ENCODE data around the gene IFT57. TPM values are rescaled to one million over a fixed set of nuclear protein-coding genes. Genes with fewer than 3 reads are reported as not detected.

IFT57 gene
- polyA plus RNA-seq, 1 of the 3 experiments (the other 2 are of a cell fraction): 81.6 TPM

DNA sequence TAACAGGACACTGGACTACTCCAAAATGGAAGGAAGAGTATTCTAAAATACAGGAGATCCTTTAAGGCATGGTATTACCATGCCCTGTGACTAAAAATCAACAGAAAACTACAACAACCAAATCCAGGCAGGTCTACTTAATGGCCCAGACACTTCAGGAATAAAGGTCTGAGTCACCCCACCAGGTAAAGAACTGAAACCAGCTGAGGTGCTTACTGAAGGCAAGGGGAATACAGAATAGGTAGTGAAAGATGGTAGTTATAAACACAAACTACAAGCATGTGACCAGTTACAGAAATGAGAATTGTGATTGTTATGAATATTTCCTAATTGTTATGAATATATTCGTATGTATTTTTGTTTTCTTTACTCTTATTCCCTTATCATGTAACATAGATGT, 13.4 kb downstream of the IFT57 start:
- POLR2A ChIA-PET: no interaction called here

DNA sequence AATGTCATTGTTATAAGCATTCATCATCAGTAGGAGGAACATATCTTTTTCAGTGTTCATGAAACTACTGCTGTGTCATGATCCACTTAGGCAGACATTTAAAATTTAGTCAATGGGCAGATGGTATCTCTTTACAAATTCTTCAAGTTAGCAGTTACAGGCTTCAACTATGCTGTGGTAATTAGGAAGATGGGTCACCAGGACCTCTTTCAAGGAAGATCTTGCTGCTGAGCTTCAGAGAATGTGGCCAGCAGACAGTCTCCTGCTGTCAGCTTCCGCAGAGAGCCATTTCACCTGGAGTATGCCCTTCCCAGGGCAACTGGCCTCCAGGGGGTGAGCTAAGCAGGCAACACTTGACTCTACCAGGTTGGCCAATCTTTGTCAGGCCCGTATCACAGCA, 19.4 kb downstream of the IFT57 start:
- Histone ChIP-seq H3K4me1 (ENCODE audit: control insufficient read depth in 1 of 2, insufficient read depth in 2 of 2, low read depth in 1 of 2, low read length in 1 of 2) (no peaks in the 10 kb centered on the region), H3K9ac (no peak overlapping the region), H3K9me3 (no peaks in the 10 kb centered on the region), H3K27me3 (ENCODE audit: insufficient read depth) (no peaks in the 10 kb centered on the region), H3F3A (replicated peaks; ENCODE audit: insufficient read depth) (no peaks in the 10 kb centered on the region), H3K79me2 (ENCODE audit: insufficient read depth) (no peaks in the 10 kb centered on the region), H4K20me1 (ENCODE audit: insufficient read depth) (no peaks in the 10 kb centered on the region), H3K36me3 (replicated peaks in 1 of 2; ENCODE audit: control insufficient read depth in 1 of 2, insufficient read depth in 2 of 2, low read length in 1 of 2) (peaks cover 23 to 33% of the 10 kb centered on the region in 2 experiments), H3K4me2 (no peak overlapping the region), H3K27ac (ENCODE audit: low read depth in 2 of 2, low read length in 1 of 2) (no peak overlapping the region), H2AFZ (ENCODE audit: low read depth) (no peak overlapping the region), H3K9me2 (no peaks in the 10 kb centered on the region), H3K4me3 (ENCODE audit: low read depth in 2 of 2, low read length in 1 of 2) (no peak overlapping the region)
- DNase-seq: no peak
- CTCF ChIA-PET: no interaction called here
- POLR2A ChIA-PET: no interaction called here
- 88% methylated on average over 1 of the region's 2 CpGs for WGBS (ENCODE audit: low lambda C conversion rate)
- TF ChIP-seq YY1 (IDR thresholded peaks at IDR 0.05; ENCODE audit: low read depth) (no peak), FOSL2 (IDR thresholded peaks at IDR 0.05; ENCODE audit: borderline replicate concordance, low read depth) (no peak), RCOR1 (IDR thresholded peaks at IDR 0.05; ENCODE audit: low read length) (no peak), TEAD4 (IDR thresholded peaks at IDR 0.05; ENCODE audit: borderline replicate concordance, insufficient read depth) (no peak), FOXJ3 (CRISPR knock-in tag; IDR thresholded peaks at IDR 0.05) (no peak), SMC3 (IDR thresholded peaks at IDR 0.05; ENCODE audit: low read depth, low read length) (no peak), TCF12 (IDR thresholded peaks at IDR 0.05) (no peak), CHD2 (IDR thresholded peaks at IDR 0.05; ENCODE audit: low read length, partially characterized antibody) (no peak), RXRA (IDR thresholded peaks at IDR 0.05; ENCODE audit: borderline replicate concordance, low read depth) (no peak), NFIC (IDR thresholded peaks at IDR 0.05; ENCODE audit: borderline replicate concordance) (no peak), NRF1 (IDR thresholded peaks at IDR 0.05; ENCODE audit: low read depth, low read length) (no peak)
- TF ChIP-seq, protein P1, sequence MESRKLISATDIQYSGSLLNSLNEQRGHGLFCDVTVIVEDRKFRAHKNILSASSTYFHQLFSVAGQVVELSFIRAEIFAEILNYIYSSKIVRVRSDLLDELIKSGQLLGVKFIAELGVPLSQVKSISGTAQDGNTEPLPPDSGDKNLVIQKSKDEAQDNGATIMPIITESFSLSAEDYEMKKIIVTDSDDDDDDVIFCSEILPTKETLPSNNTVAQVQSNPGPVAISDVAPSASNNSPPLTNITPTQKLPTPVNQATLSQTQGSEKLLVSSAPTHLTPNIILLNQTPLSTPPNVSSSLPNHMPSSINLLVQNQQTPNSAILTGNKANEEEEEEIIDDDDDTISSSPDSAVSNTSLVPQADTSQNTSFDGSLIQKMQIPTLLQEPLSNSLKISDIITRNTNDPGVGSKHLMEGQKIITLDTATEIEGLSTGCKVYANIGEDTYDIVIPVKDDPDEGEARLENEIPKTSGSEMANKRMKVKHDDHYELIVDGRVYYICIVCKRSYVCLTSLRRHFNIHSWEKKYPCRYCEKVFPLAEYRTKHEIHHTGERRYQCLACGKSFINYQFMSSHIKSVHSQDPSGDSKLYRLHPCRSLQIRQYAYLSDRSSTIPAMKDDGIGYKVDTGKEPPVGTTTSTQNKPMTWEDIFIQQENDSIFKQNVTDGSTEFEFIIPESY (IDR thresholded peaks at IDR 0.05; ENCODE audit: borderline replicate concordance, low read depth): no peak
- TF ChIP-seq, protein P2, sequence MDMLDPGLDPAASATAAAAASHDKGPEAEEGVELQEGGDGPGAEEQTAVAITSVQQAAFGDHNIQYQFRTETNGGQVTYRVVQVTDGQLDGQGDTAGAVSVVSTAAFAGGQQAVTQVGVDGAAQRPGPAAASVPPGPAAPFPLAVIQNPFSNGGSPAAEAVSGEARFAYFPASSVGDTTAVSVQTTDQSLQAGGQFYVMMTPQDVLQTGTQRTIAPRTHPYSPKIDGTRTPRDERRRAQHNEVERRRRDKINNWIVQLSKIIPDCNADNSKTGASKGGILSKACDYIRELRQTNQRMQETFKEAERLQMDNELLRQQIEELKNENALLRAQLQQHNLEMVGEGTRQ (IDR thresholded peaks at IDR 0.05; ENCODE audit: borderline replicate concordance, low read depth, low read length): no peak
- TF ChIP-seq, protein P3, sequence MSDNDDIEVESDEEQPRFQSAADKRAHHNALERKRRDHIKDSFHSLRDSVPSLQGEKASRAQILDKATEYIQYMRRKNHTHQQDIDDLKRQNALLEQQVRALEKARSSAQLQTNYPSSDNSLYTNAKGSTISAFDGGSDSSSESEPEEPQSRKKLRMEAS (IDR thresholded peaks at IDR 0.05; ENCODE audit: low read depth): no peak
- TF ChIP-seq, protein P4, sequence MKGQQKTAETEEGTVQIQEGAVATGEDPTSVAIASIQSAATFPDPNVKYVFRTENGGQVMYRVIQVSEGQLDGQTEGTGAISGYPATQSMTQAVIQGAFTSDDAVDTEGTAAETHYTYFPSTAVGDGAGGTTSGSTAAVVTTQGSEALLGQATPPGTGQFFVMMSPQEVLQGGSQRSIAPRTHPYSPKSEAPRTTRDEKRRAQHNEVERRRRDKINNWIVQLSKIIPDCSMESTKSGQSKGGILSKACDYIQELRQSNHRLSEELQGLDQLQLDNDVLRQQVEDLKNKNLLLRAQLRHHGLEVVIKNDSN (IDR thresholded peaks at IDR 0.05; ENCODE audit: borderline replicate concordance, low read depth): no peak

More for the DNA sequence above, 13.4 kb downstream of the IFT57 start:
- no peak overlapping the region for H2AFZ ChIP-seq (ENCODE audit: low read depth)
- no peaks in the 10 kb centered on the region for H4K20me1 ChIP-seq (ENCODE audit: insufficient read depth)
- no peak overlapping the region for H3K27ac ChIP-seq (ENCODE audit: low read depth in 2 of 2, low read length in 1 of 2)
- no peak overlapping the region for H3K4me2 ChIP-seq
- no peak overlapping the region for H3K4me3 ChIP-seq (ENCODE audit: low read depth in 2 of 2, low read length in 1 of 2)
- no peaks in the 10 kb centered on the region for H3K9me2 ChIP-seq
- no peaks in the 10 kb centered on the region for H3F3A ChIP-seq (replicated peaks; ENCODE audit: insufficient read depth)
- TF ChIP-seq RXRA (IDR thresholded peaks at IDR 0.05; ENCODE audit: borderline replicate concordance, low read depth) (no peak), TAF1 (IDR thresholded peaks at IDR 0.05; ENCODE audit: borderline replicate concordance, low read depth, low read length) (no peak), ELF1 (IDR thresholded peaks at IDR 0.05) (no peak), TCF12 (IDR thresholded peaks at IDR 0.05) (no peak), EZH2phosphoT487 (IDR thresholded peaks at IDR 0.05; ENCODE audit: borderline replicate concordance, low read depth) (no peak), CHD2 (IDR thresholded peaks at IDR 0.05; ENCODE audit: low read length, partially characterized antibody) (no peak), YY1 (IDR thresholded peaks at IDR 0.05; ENCODE audit: low read depth) (no peak), MEF2A (IDR thresholded peaks at IDR 0.05; ENCODE audit: borderline replicate concordance, low read depth) (no peak), SMC3 (IDR thresholded peaks at IDR 0.05; ENCODE audit: low read depth, low read length) (no peak), RFX5 (IDR thresholded peaks at IDR 0.05; ENCODE audit: low read length) (no peak), RCOR1 (IDR thresholded peaks at IDR 0.05; ENCODE audit: low read length) (no peak), SIN3A (IDR thresholded peaks at IDR 0.05; ENCODE audit: borderline replicate concordance, low read depth, low read length) (no peak), EP300 (IDR thresholded peaks at IDR 0.05; ENCODE audit: borderline replicate concordance in 1 of 2, low read depth in 1 of 2, low read length in 1 of 2) (no peak)
- TF ChIP-seq, protein P5, sequence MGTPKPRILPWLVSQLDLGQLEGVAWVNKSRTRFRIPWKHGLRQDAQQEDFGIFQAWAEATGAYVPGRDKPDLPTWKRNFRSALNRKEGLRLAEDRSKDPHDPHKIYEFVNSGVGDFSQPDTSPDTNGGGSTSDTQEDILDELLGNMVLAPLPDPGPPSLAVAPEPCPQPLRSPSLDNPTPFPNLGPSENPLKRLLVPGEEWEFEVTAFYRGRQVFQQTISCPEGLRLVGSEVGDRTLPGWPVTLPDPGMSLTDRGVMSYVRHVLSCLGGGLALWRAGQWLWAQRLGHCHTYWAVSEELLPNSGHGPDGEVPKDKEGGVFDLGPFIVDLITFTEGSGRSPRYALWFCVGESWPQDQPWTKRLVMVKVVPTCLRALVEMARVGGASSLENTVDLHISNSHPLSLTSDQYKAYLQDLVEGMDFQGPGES (IDR thresholded peaks at IDR 0.05; ENCODE audit: low read depth, low read length): no peak
- TF ChIP-seq, protein P4 (IDR thresholded peaks at IDR 0.05; ENCODE audit: borderline replicate concordance, low read depth): no peak
- CTCF ChIA-PET: no interaction called here
- 98% methylated on average over 1 of the region's 1 CpG for WGBS (ENCODE audit: low lambda C conversion rate)
- no peaks in the 10 kb centered on the region for H3K9me3 ChIP-seq
- peaks cover 46% of the 10 kb centered on the region in 2 experiments for H3K36me3 ChIP-seq (replicated peaks in 1 of 2; ENCODE audit: control insufficient read depth in 1 of 2, insufficient read depth in 2 of 2, low read length in 1 of 2)
- no peaks in the 10 kb centered on the region for H3K27me3 ChIP-seq (ENCODE audit: insufficient read depth)
- H3K79me2 ChIP-seq (ENCODE audit: insufficient read depth): no peaks in the 10 kb centered on the region
- no peaks in the 10 kb centered on the region; a peak in 1 of 4 replicates for H3K4me1 ChIP-seq (ENCODE audit: control insufficient read depth in 1 of 2, insufficient read depth in 2 of 2, low read depth in 1 of 2, low read length in 1 of 2)
- no peak for DNase-seq
- no peak overlapping the region for H3K9ac ChIP-seq

All from SK-N-SH (cell line).